ENCODE results near the gene NR2E1.

NR2E1 gene

GRCh38 chr6:108165714-108166663, at the start of gene NR2E1 (continued):
- peak; percentile 41; the same call in 1 of the 2 replicates for TF ChIP-seq ZBTB11 (tag by site-specific recombination; conservative IDR thresholded peaks at IDR 0.05; ENCODE audit: low read depth)
- peak; percentile 64 for TF ChIP-seq SP2 (tag by site-specific recombination; IDR thresholded peaks at IDR 0.05)
- TF ChIP-seq KLF10 (tag by site-specific recombination; IDR thresholded peaks at IDR 0.05) = no peak
- no peak for TF ChIP-seq MZF1 (tag by site-specific recombination; IDR thresholded peaks at IDR 0.05; ENCODE audit: borderline replicate concordance)
- no peak for TF ChIP-seq ZNF311 (tag by site-specific recombination; IDR thresholded peaks at IDR 0.05; ENCODE audit: borderline replicate concordance)
- TF ChIP-seq ZNF138 (tag by site-specific recombination; IDR thresholded peaks at IDR 0.05; ENCODE audit: borderline replicate concordance) = no peak
- TF ChIP-seq ZNF518A (tag by site-specific recombination; conservative IDR thresholded peaks at IDR 0.05; ENCODE audit: low read depth) = no peak
- TF ChIP-seq RBAK (tag by site-specific recombination; IDR thresholded peaks at IDR 0.05) = no peak
- TF ChIP-seq ZEB2 (tag by site-specific recombination; IDR thresholded peaks at IDR 0.05) = 0 out of 2 replicates have a peak, but pooled peaks have one; percentile 26
- peak; percentile 46; the same call in 1 of the 2 replicates for TF ChIP-seq KLF16 (tag by site-specific recombination; IDR thresholded peaks at IDR 0.05)
- no peak for TF ChIP-seq ZNF221 (tag by site-specific recombination; IDR thresholded peaks at IDR 0.05; ENCODE audit: borderline replicate concordance)
- no peak for TF ChIP-seq ZNF10 (tag by site-specific recombination; IDR thresholded peaks at IDR 0.05)
- TF ChIP-seq ZNF629 (tag by site-specific recombination; IDR thresholded peaks at IDR 0.05) = peak; percentile 91
- no peak for TF ChIP-seq ZBTB49 (tag by site-specific recombination; IDR thresholded peaks at IDR 0.05; ENCODE audit: low read depth)
- TF ChIP-seq KLF7 (tag by site-specific recombination; IDR thresholded peaks at IDR 0.05; ENCODE audit: borderline replicate concordance) = no peak
- TF ChIP-seq KLF1 (tag by site-specific recombination; IDR thresholded peaks at IDR 0.05) = peak; percentile 22; the same call in 1 of the 2 replicates
- TF ChIP-seq ZNF529 (tag by site-specific recombination; IDR thresholded peaks at IDR 0.05; ENCODE audit: insufficient replicate concordance) = no peak
- no peak for TF ChIP-seq ZNF140 (tag by site-specific recombination; IDR thresholded peaks at IDR 0.05)
- TF ChIP-seq, protein P1, sequence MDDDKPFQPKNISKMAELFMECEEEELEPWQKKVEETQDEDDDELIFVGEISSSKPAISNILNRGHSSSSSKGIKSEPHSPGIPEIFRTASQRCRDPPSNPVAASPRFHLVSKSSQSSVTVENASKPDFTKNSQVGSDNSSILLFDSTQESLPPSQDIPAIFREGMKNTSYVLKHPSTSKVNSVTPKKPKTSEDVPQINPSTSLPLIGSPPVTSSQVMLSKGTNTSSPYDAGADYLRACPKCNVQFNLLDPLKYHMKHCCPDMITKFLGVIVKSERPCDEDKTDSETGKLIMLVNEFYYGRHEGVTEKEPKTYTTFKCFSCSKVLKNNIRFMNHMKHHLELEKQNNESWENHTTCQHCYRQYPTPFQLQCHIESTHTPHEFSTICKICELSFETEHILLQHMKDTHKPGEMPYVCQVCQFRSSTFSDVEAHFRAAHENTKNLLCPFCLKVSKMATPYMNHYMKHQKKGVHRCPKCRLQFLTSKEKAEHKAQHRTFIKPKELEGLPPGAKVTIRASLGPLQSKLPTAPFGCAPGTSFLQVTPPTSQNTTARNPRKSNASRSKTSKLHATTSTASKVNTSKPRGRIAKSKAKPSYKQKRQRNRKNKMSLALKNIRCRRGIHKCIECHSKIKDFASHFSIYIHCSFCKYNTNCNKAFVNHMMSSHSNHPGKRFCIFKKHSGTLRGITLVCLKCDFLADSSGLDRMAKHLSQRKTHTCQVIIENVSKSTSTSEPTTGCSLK (tag by site-specific recombination; IDR thresholded peaks at IDR 0.05) = no peak
- no peak for TF ChIP-seq MYNN (tag by site-specific recombination; IDR thresholded peaks at IDR 0.05; ENCODE audit: borderline replicate concordance)
- TF ChIP-seq ZNF747 (tag by site-specific recombination; IDR thresholded peaks at IDR 0.05) = no peak
- no peak for TF ChIP-seq ZNF184 (tag by site-specific recombination; IDR thresholded peaks at IDR 0.05)
- no peak for TF ChIP-seq MEIS1 (CRISPR knock-in tag; IDR thresholded peaks at IDR 0.05; ENCODE audit: borderline replicate concordance)
- TF ChIP-seq ZNF791 (tag by site-specific recombination; IDR thresholded peaks at IDR 0.05) = no peak
- TF ChIP-seq ZFP69B (tag by site-specific recombination; IDR thresholded peaks at IDR 0.05) = no peak; the same call in 1 of the 2 replicates
- TF ChIP-seq ZNF266 (tag by site-specific recombination; IDR thresholded peaks at IDR 0.05; ENCODE audit: low read depth) = no peak

All from HEK293 (cell line).